ENCODE data around the gene ACSF3. TPM values are rescaled to one million over a fixed set of nuclear protein-coding genes. Genes with fewer than 3 reads are reported as not detected.

The ACSF3 gene
- total RNA-seq, 4 donors from 2014 or later, result 17.8 to 20.7 (median 19.4) TPM

- in situ Hi-C loops (cut with MboI; ENCODE audit: low sequenced_read_pairs in 4 of 4), result no loop called here
- H3K4me1 ChIP-seq, result no peaks in the 10 kb centered on the region
- no peaks in the 10 kb centered on the region for H3K27me3 ChIP-seq
- intact Hi-C loops (cut with DNase I; ENCODE audit: low total_unique reads), result loop anchor here (5.0 kb wide), 1 partner anchor 103 kb away; no protein-coding TSS in a partner anchor
- H3K27ac ChIP-seq, result no peak overlapping the region
- peaks cover 0 to 32% of the 10 kb centered on the region in 2 donors for H3K36me3 ChIP-seq
- no peak for DNase-seq
- no peaks in the 10 kb centered on the region for H3K9me3 ChIP-seq
- H3K4me3 ChIP-seq, result no peak overlapping the region
- ATAC-seq, result no peak
- TF ChIP-seq CTCF (IDR thresholded peaks at IDR 0.05 in 4 of 5, conservative IDR thresholded peaks at IDR 0.05 in 1 of 5), result no peak
These were observed 46.3 kb downstream of the ACSF3 start for GRCh38 chr16:89139907-89140361.

- H3K27me3 ChIP-seq, result no peaks in the 10 kb centered on the region
- in situ Hi-C loops (cut with MboI; ENCODE audit: low sequenced_read_pairs in 4 of 4) (no loop called here), intact Hi-C loops (cut with DNase I; ENCODE audit: low total_unique reads) (loop anchor here (5.0 kb wide), 1 partner anchor 103 kb away; no protein-coding TSS in a partner anchor)
- no peak overlapping the region for H3K27ac ChIP-seq
- no peak for TF ChIP-seq POLR2A (IDR thresholded peaks at IDR 0.05)
- no peak for TF ChIP-seq CTCF (IDR thresholded peaks at IDR 0.05 in 4 of 5, conservative IDR thresholded peaks at IDR 0.05 in 1 of 5)
- no peak for DNase-seq
- H3K36me3 ChIP-seq, result peaks cover 0 to 33% of the 10 kb centered on the region in 2 donors
- ATAC-seq, result no peak
- H3K4me1 ChIP-seq, result no peaks in the 10 kb centered on the region
- no peaks in the 10 kb centered on the region for H3K9me3 ChIP-seq
- H3K4me3 ChIP-seq, result no peak overlapping the region
These were observed 46.7 kb downstream of the ACSF3 start for GRCh38 chr16:89140401-89140800.

GRCh38 chr16:89140981-89141883 lies 47.6 kb downstream of the ACSF3 start:
- H3K27ac ChIP-seq, result no peak overlapping the region
- intact Hi-C loops (cut with DNase I; ENCODE audit: low total_unique reads), result loop anchor here (5.0 kb wide), 1 partner anchor 104 kb away; no protein-coding TSS in a partner anchor
- no peak overlapping the region for H3K4me3 ChIP-seq
- H3K4me1 ChIP-seq, result no peaks in the 10 kb centered on the region
- no peaks in the 10 kb centered on the region for H3K9me3 ChIP-seq
- ATAC-seq (no peak), DNase-seq (no peak)
- TF ChIP-seq POLR2A (IDR thresholded peaks at IDR 0.05), result no peak
- no peak for TF ChIP-seq CTCF (IDR thresholded peaks at IDR 0.05 in 4 of 5, conservative IDR thresholded peaks at IDR 0.05 in 1 of 5)
- in situ Hi-C loops (cut with MboI; ENCODE audit: low sequenced_read_pairs in 4 of 4), result no loop called here
- no peaks in the 10 kb centered on the region for H3K27me3 ChIP-seq
- peaks cover 0 to 41% of the 10 kb centered on the region in 2 donors for H3K36me3 ChIP-seq

GRCh38 chr16:89141884-89142267 lies 48.2 kb downstream of the ACSF3 start:
- Histone ChIP-seq H3K9me3 (no peaks in the 10 kb centered on the region), H3K27me3 (no peaks in the 10 kb centered on the region), H3K4me3 (no peak overlapping the region), H3K4me1 (no peaks in the 10 kb centered on the region), H3K36me3 (peaks cover 0 to 41% of the 10 kb centered on the region in 2 donors), H3K27ac (no peak overlapping the region)
- in situ Hi-C loops (cut with MboI; ENCODE audit: low sequenced_read_pairs in 4 of 4), result no loop called here
- DNase-seq (no peak), ATAC-seq (no peak)
- no peak for TF ChIP-seq CTCF (IDR thresholded peaks at IDR 0.05 in 4 of 5, conservative IDR thresholded peaks at IDR 0.05 in 1 of 5)
- TF ChIP-seq POLR2A (IDR thresholded peaks at IDR 0.05), result no peak
- intact Hi-C loops (cut with DNase I; ENCODE audit: low total_unique reads), result loop anchor here (5.0 kb wide), 1 partner anchor 105 kb away; no protein-coding TSS in a partner anchor

All from gastrocnemius medialis (tissue), 4 donors.